GM13977 (cell line): ENCODE data around the gene KIAA1671.

Experiments
- DNase-seq: peaks from one replicate; pipeline ENCODE4 v3.0.0; 2012; ENCODE audit warnings: low spot score
- CTCF ChIP-seq: IDR thresholded peaks from 2 replicates; pipeline ENCODE4 v1.5.1; 2012; ENCODE audit warnings: mild to moderate bottlenecking, control low read depth; ENCODE audit not compliant: insufficient read depth; ENCODE audit errors: extremely low read depth, missing control alignments
- in situ Hi-C: fragments of 300-500 bp; cut with MboI; formaldehyde crosslinking; loops from one replicate; pipeline ENCODE4 v1.12.0; 2022; ENCODE audit warnings: low sequenced_read_pairs, low pct_unique_long_range_greater_than_20kb, mixed read lengths, inconsistent platforms; ENCODE audit not compliant: unreplicated experiment

Gene KIAA1671

GRCh38 chr22:25101501-25101900 lies 149.0 kb downstream of the KIAA1671 start:
- no peak for DNase-seq
- no peak for TF ChIP-seq CTCF
- in situ Hi-C loops: no loop called here

GRCh38 chr22:25101986-25102385 lies 149.5 kb downstream of the KIAA1671 start:
- DNase-seq: no peak

GRCh38 chr22:25102722-25103121 lies 150.2 kb downstream of the KIAA1671 start:
- DNase-seq: no peak
- TF ChIP-seq CTCF: no peak

More at GRCh38 chr22:25101986-25102385, 149.5 kb downstream of the KIAA1671 start:
- TF ChIP-seq CTCF: no peak
- in situ Hi-C loops: no loop called here

GRCh38 chr22:25104367-25104766 lies 151.9 kb downstream of the KIAA1671 start:
- in situ Hi-C loops: no loop called here
- no peak for TF ChIP-seq CTCF
- DNase-seq: no peak

More at GRCh38 chr22:25102722-25103121, 150.2 kb downstream of the KIAA1671 start:
- in situ Hi-C loops: no loop called here

- no peak for DNase-seq
- in situ Hi-C loops: no loop called here
- no peak for TF ChIP-seq CTCF
Measured at GRCh38 chr22:25105817-25106650, 153.5 kb downstream of the KIAA1671 start.

- no peak for DNase-seq
- TF ChIP-seq CTCF: no peak
- in situ Hi-C loops: no loop called here
Measured at GRCh38 chr22:25109878-25110595, 157.5 kb downstream of the KIAA1671 start.
